Spleen (tissue), 11 donors: ENCODE data around the gene DBH. TPM values are rescaled to one million over a fixed set of nuclear protein-coding genes. Genes with fewer than 3 reads are reported as not detected.

Experiments
- DNase-seq: peaks from one replicate; pipeline ENCODE4 v3.0.0-alpha.2; 2020
- H3K27ac ChIP-seq, 8 donors: fragments of 200-600 bp; sonication (generic) in 7 of 8; 1 replicate in 4 of 8; 2 replicates in 4 of 8; pipeline versions ENCODE4 v1.5.0 to v1.8.0; 2016 to 2021; ENCODE audit warnings: inconsistent platforms in 4 of 8, mild to moderate bottlenecking in 4 of 8, moderate library complexity in 1 of 8
- H3K27me3 ChIP-seq, 7 donors: fragments of 200-600 bp; sonication (generic) in 6 of 7; replicated peaks in 1 of 7; 1 replicate in 4 of 7; 2 replicates in 3 of 7; pipeline versions ENCODE4 v1.5.0 to v1.8.0; 2016 to 2021; ENCODE audit warnings: inconsistent platforms in 3 of 7, mild to moderate bottlenecking in 1 of 7
- H3K36me3 ChIP-seq, 6 donors: fragments of 200-600 bp; sonication (generic) in 5 of 6; 1 replicate in 4 of 6; 2 replicates in 2 of 6; pipeline versions ENCODE4 v1.5.0 to v1.8.0; 2016 to 2021; ENCODE audit warnings: inconsistent platforms in 2 of 6
- H3K4me1 ChIP-seq, 6 donors: fragments of 200-600 bp; sonication (generic) in 5 of 6; 1 replicate in 3 of 6; 2 replicates in 3 of 6; pipeline versions ENCODE4 v1.5.0 to v1.8.0; 2016 to 2021; ENCODE audit warnings: inconsistent platforms in 3 of 6
- H3K4me3 ChIP-seq, 8 donors: fragments of 200-600 bp; sonication (generic) in 7 of 8; 1 replicate in 4 of 8; 2 replicates in 4 of 8; pipeline versions ENCODE4 v1.5.0 to v1.8.0; 2016 to 2021; ENCODE audit warnings: inconsistent platforms in 4 of 8, mild to moderate bottlenecking in 4 of 8, moderate library complexity in 2 of 8
- H3K9me3 ChIP-seq, 8 donors: fragments of 200-600 bp; sonication (generic) in 7 of 8; 1 replicate in 4 of 8; 2 replicates in 4 of 8; pipeline versions ENCODE4 v1.5.0 to v1.8.0; 2016 to 2021; ENCODE audit warnings: inconsistent platforms in 4 of 8
- POLR2A ChIP-seq, 3 donors: fragments of 450-650 bp; IDR thresholded peaks; one replicate each; pipeline ENCODE4 v1.5.1; 2017; ENCODE audit warnings: antibody characterized with exemption in 3 of 3, mild to moderate bottlenecking in 1 of 3
- POLR2AphosphoS5 ChIP-seq, 3 donors: sonication (generic); formaldehyde crosslinking; IDR thresholded peaks; one replicate each; pipeline ENCODE4 v1.5.1; 2017; ENCODE audit warnings: antibody characterized with exemption in 3 of 3
- WGBS, 5 donors: extraction: QIAGEN DNeasy Blood & Tissue Kit in 3 of 5; methylation state at CpG; one replicate each; pipeline versions ENCODE4 v1.1.5 to v1.1.7; 2013 to 2018; 5-methylcytosine and 5-hydroxymethylcytosine counted together
- intact Hi-C: fragments of 100-400 bp; cut with DNase I; formaldehyde crosslinking; loops from one replicate; pipeline ENCODE4 v1.15.0; 2023; ENCODE audit warnings: low total_unique reads
- polyA plus RNA-seq, 3 donors: library from polyadenylated mRNA; stranded (reverse); fragments of 200-250 nt; gene quantifications; one replicate each; pipeline ENCODE4 v1.2.1, GENCODE V29; 2013
- total RNA-seq, 7 donors: library from RNA; depleted of rRNA in 3 of 7; stranded (reverse); fragments of >200 nt in 3 of 7; fragmentation: NEBNext Ultra II Directional in 4 of 7; extraction: Animal tissue kit (Norgen Biotek cat#: 25700) in 4 of 7; gene quantifications; one replicate each; pipeline versions ENCODE4 v1.1.0 to v1.2.1, GENCODE V29; 2016 to 2021
- TF ChIP-seq, protein P1 (sequence below), 11 experiments: fragments of 200-600 bp in 7 of 11; fragments of 450-650 bp in 4 of 11; sonication (generic) in 4 of 11; IDR thresholded peaks in 8 of 11; conservative IDR thresholded peaks in 3 of 11; 1 replicate in 7 of 11; 2 replicates in 4 of 11; pipeline versions ENCODE4 v1.4.0 to v1.8.0; 2016 to 2021; ENCODE audit warnings: antibody characterized with exemption in 11 of 11, inconsistent platforms in 4 of 11, mild to moderate bottlenecking in 1 of 11
- donor health status: healthy with polysubstance abuse.
- donor health status: DM: no; HTN: no; CAD: no; lungs with moderate emphysema.
- donor health status: DM: no; HTN: no; CAD: no.
- donor health status: Bipolar disorder and iron deficiency.
- donor health status: healthy.
- donor health status: DM: no; HTN: no; CAD: no.
- donor health status: DM: yes; HTN: yes; CAD: no.

The DBH gene
- total and polyA plus RNA-seq, 10 donors, result 0.03 to 1.2 (median 0.32) TPM; not detected in 2

DNA sequence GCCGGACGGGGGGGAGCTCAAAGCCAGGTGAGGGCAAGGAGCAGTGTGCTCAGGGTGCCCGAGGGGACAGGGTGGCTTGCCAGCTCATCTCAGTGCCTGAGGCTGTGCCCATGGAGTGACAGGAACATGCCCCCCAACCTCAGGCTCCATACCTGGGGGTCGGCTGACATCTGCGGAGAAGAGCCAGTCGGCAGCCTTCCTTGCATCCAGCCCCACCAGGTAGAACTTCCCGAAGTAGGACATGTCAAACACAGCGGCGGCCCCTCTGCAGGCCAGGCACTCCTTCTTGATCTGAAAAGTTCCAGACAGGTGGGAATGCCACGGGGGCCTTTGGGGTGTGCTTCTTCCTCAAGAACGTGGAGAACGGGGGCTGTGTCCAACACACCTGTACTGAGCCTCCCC is 59.9 kb downstream of the DBH start:
- H3K4me1 ChIP-seq, result peaks cover 0 to 8% (median under 1%) of the 10 kb centered on the region in 6 donors
- intact Hi-C loops, result no loop called here
- no peak for DNase-seq
- H3K4me3 ChIP-seq, result no peak overlapping the region
- 80 to 94% (median 87%) methylated on average over 11 to 12 of the region's 12 CpGs for WGBS, 5 donors
- TF ChIP-seq POLR2A (IDR thresholded peaks at IDR 0.05) (no peak), POLR2AphosphoS5 (IDR thresholded peaks at IDR 0.05) (no peak)
- TF ChIP-seq, protein P1, sequence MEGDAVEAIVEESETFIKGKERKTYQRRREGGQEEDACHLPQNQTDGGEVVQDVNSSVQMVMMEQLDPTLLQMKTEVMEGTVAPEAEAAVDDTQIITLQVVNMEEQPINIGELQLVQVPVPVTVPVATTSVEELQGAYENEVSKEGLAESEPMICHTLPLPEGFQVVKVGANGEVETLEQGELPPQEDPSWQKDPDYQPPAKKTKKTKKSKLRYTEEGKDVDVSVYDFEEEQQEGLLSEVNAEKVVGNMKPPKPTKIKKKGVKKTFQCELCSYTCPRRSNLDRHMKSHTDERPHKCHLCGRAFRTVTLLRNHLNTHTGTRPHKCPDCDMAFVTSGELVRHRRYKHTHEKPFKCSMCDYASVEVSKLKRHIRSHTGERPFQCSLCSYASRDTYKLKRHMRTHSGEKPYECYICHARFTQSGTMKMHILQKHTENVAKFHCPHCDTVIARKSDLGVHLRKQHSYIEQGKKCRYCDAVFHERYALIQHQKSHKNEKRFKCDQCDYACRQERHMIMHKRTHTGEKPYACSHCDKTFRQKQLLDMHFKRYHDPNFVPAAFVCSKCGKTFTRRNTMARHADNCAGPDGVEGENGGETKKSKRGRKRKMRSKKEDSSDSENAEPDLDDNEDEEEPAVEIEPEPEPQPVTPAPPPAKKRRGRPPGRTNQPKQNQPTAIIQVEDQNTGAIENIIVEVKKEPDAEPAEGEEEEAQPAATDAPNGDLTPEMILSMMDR (IDR thresholded peaks at IDR 0.05 in 8 of 11, conservative IDR thresholded peaks at IDR 0.05 in 3 of 11), result no peak
- peaks cover 0 to 4% (median 0%) of the 10 kb centered on the region in 6 donors for H3K36me3 ChIP-seq
- H3K27me3 ChIP-seq, result peaks cover 0 to 11% (median 0%) of the 10 kb centered on the region in 7 donors
- H3K27ac ChIP-seq, result no peak overlapping the region
- no peaks in the 10 kb centered on the region for H3K9me3 ChIP-seq

DNA sequence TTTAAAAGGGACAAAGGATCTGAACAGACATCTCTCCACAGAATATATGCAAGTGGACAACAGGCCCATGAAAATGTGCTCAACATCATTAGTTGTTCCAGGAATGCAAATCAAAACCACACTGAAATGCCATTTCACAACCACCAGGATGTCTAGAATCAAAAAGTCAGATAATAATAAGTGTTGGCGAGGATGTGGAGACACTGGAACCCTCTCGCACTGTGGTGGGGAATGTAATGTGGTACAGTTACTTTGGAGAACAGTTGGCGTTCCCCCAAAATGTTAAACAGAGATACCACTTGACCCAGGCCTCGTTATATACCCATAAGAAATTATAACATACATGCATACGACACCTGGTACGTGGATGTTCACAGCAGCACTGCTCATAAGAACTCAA is 63.4 kb downstream of the DBH start:
- Histone ChIP-seq H3K4me3 (no peak overlapping the region), H3K9me3 (no peaks in the 10 kb centered on the region), H3K4me1 (peaks cover 9 to 36% (median 19%) of the 10 kb centered on the region in 6 donors), H3K27ac (no peak overlapping the region), H3K36me3 (no peaks in the 10 kb centered on the region), H3K27me3 (peaks cover 0 to 40% (median 11%) of the 10 kb centered on the region in 7 donors)
- 89 to 97% (median 93%) methylated on average over 6 of the region's 6 CpGs for WGBS, 5 donors
- no peak for DNase-seq
- TF ChIP-seq, protein P1 (IDR thresholded peaks at IDR 0.05 in 8 of 11, conservative IDR thresholded peaks at IDR 0.05 in 3 of 11), result no peak
- TF ChIP-seq POLR2AphosphoS5 (IDR thresholded peaks at IDR 0.05) (no peak), POLR2A (IDR thresholded peaks at IDR 0.05) (no peak)
- intact Hi-C loops, result no loop called here

DNA sequence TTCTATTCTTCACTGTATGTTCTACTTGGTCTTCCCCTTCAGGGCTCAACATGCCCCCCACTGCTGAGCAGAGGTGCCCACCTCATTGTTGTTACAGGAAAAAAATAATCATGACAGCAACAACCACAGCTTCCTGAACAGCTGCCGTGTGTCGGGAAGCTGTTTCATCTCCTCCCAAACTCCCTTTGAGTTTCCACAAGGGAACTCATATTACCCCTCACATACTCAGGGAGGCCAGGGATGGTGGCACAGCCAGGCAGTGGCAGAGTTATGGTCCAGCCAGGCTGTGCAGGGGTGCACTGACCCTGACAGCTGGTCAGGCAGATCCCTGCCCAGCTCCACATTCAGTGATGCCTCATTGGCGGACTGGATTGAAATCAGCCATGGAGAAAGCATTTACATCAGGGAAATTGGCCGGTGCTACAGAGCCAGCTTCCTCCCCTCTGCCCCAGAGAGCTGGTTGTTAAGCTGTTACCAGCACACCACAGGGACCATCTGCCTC is 64.7 kb downstream of the DBH start:
- Histone ChIP-seq H3K27me3 (peaks cover 0 to 41% (median 11%) of the 10 kb centered on the region in 7 donors), H3K4me1 (peaks cover 9 to 36% (median 19%) of the 10 kb centered on the region in 6 donors), H3K27ac (peak overlapping the region in 5 of 8 donors; percentile 48 to 74 (median 62)), H3K9me3 (no peaks in the 10 kb centered on the region), H3K4me3 (no peak overlapping the region), H3K36me3 (no peaks in the 10 kb centered on the region)
- WGBS, 5 donors, result 31 to 40% (median 35%) methylated on average over 4 of the region's 4 CpGs
- peak; percentile 55 for DNase-seq
- intact Hi-C loops, result no loop called here
- TF ChIP-seq POLR2A (IDR thresholded peaks at IDR 0.05), result no peak
- TF ChIP-seq, protein P1 (IDR thresholded peaks at IDR 0.05 in 8 of 11, conservative IDR thresholded peaks at IDR 0.05 in 3 of 11), result no peak
- TF ChIP-seq POLR2AphosphoS5 (IDR thresholded peaks at IDR 0.05), result no peak

DNA sequence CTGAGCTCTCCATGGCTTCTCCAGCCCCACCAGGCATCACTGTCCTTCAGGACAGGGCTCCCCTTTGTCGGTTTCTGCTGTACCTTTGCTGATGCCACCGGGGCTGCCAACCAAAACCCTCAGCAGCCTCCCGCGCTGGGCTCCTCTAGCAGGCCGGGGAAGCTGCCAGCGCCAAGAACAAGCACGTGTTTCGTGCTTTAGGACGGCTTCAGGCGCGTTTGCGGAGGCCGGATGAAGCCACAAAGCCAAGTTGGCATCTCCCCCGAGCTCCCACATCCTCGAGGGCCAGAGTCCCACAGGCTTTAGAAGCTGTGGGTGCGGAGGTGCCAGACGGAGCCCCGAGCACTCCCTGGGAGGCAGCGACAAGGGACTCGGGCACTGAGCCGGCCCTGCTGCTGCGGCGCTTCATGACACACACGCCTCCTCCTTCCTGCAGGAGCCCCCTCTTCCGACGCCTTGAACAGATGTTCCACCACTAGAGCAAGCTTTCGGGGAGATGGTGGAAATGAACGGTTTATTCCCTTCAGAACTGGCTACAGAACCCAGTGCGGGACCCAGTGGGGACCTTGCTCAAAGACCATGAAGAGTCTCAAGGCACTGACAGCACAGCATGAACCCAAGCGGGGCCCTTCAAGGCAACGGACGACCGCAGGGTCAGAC is 65.3 kb downstream of the DBH start:
- Histone ChIP-seq H3K9me3 (no peaks in the 10 kb centered on the region), H3K27ac (peak overlapping the region in 6 of 8 donors; percentile 48 to 74 (median 60)), H3K4me3 (peak overlapping the region in 1 of 8 donors; percentile 52), H3K36me3 (no peaks in the 10 kb centered on the region), H3K4me1 (peaks cover 9 to 38% (median 19%) of the 10 kb centered on the region in 6 donors), H3K27me3 (peaks cover 0 to 41% (median 11%) of the 10 kb centered on the region in 7 donors)
- TF ChIP-seq POLR2A (IDR thresholded peaks at IDR 0.05) (no peak), POLR2AphosphoS5 (IDR thresholded peaks at IDR 0.05) (peak in 2 of 3 donors; percentile 21 to 31)
- TF ChIP-seq, protein P1 (IDR thresholded peaks at IDR 0.05 in 8 of 11, conservative IDR thresholded peaks at IDR 0.05 in 3 of 11), result no peak
- 41 to 72% (median 48%) methylated on average over 31 to 33 of the region's 33 CpGs for WGBS, 5 donors
- DNase-seq, result peak; percentile 78
- intact Hi-C loops, result no loop called here
